H9 (cell line): ENCODE results near the gene ETF1. TPM values are rescaled to one million over a fixed set of nuclear protein-coding genes. Genes with fewer than 3 reads are reported as not detected.
A peak's percentile ranks its signal among the peaks of the same experiment; 100 is the strongest.

ENCODE experiments used
- DNase-seq: peaks from one replicate; pipeline ENCODE4 v3.0.0-alpha.2; 2017
- H2AFZ ChIP-seq: one replicate; pipeline ENCODE4 v1.6.1; 2013; ENCODE audit warnings: mild to moderate bottlenecking, low read length, control low read depth, moderate library complexity
- H2AK5ac ChIP-seq: 2 replicates; pipeline ENCODE4 v1.6.1; 2013; ENCODE audit warnings: low read length, control low read depth, mixed read lengths; ENCODE audit not compliant: insufficient read length
- H2BK120ac ChIP-seq: one replicate; pipeline ENCODE4 v1.6.1; 2013; ENCODE audit warnings: low read depth, mild to moderate bottlenecking, low read length, control low read depth, inconsistent platforms; ENCODE audit not compliant: poor library complexity, severe bottlenecking
- H2BK12ac ChIP-seq: 2 replicates; pipeline ENCODE4 v1.6.1; 2013; ENCODE audit warnings: low read length, control low read depth, mixed read lengths, low read depth; ENCODE audit not compliant: insufficient read length
- H2BK15ac ChIP-seq: 2 replicates; pipeline ENCODE4 v1.6.1; 2013; ENCODE audit warnings: low read depth, low read length, control low read depth
- H2BK20ac ChIP-seq: one replicate; pipeline ENCODE4 v1.6.1; 2013; ENCODE audit warnings: low read depth, mild to moderate bottlenecking, low read length, control low read depth, inconsistent platforms; ENCODE audit not compliant: poor library complexity, severe bottlenecking
- H2BK5ac ChIP-seq: 2 replicates; pipeline ENCODE4 v1.6.1; 2013; ENCODE audit warnings: low read length, control low read depth, mixed read lengths; ENCODE audit not compliant: insufficient read length
- H3K14ac ChIP-seq: 2 replicates; pipeline ENCODE4 v1.6.1; 2013; ENCODE audit warnings: low read length, control low read depth; ENCODE audit not compliant: insufficient read depth
- H3K18ac ChIP-seq: 2 replicates; pipeline ENCODE4 v1.6.1; 2013; ENCODE audit warnings: low read depth, mild to moderate bottlenecking, mixed read lengths, low read length, control low read depth; ENCODE audit not compliant: insufficient read length
- H3K23ac ChIP-seq: 2 replicates; pipeline ENCODE4 v1.6.1; 2013; ENCODE audit warnings: low read length, control low read depth, mixed read lengths, low read depth; ENCODE audit not compliant: insufficient read length
- H3K23me2 ChIP-seq: 2 replicates; pipeline ENCODE4 v1.6.1; 2013; ENCODE audit warnings: low read depth, mild to moderate bottlenecking, mixed read lengths, low read length, control low read depth; ENCODE audit not compliant: insufficient read length, poor library complexity, severe bottlenecking
- H3K27ac ChIP-seq: 2 replicates; pipeline ENCODE4 v1.5.1; 2013; ENCODE audit warnings: low read length, control low read depth, mixed read lengths, low read depth; ENCODE audit not compliant: insufficient read length
- H3K27me3 ChIP-seq: 2 replicates; pipeline ENCODE4 v1.6.1; 2013; ENCODE audit warnings: low read length, control low read depth, inconsistent platforms; ENCODE audit not compliant: insufficient read depth
- H3K4ac ChIP-seq: 2 replicates; pipeline ENCODE4 v1.6.1; 2013; ENCODE audit warnings: low read depth, mild to moderate bottlenecking, control low read depth, inconsistent platforms, low read length, moderate library complexity
- H3K4me1 ChIP-seq: 2 replicates; pipeline ENCODE4 v1.6.1; 2013; ENCODE audit warnings: low read length, control low read depth, inconsistent platforms; ENCODE audit not compliant: insufficient read depth
- H3K4me2 ChIP-seq: 2 replicates; pipeline ENCODE4 v1.6.1; 2013; ENCODE audit warnings: low read length, control low read depth, mixed read lengths; ENCODE audit not compliant: insufficient read length, insufficient read depth
- H3K56ac ChIP-seq: 2 replicates; pipeline ENCODE4 v1.6.1; 2013; ENCODE audit warnings: low read depth, mild to moderate bottlenecking, mixed read lengths, low read length, control low read depth; ENCODE audit not compliant: insufficient read length
- H3K79me1 ChIP-seq: 2 replicates; pipeline ENCODE4 v1.6.1; 2013; ENCODE audit warnings: low read depth, mild to moderate bottlenecking, moderate library complexity, low read length, control low read depth, inconsistent platforms; ENCODE audit not compliant: insufficient read depth, poor library complexity, severe bottlenecking
- H3K79me2 ChIP-seq: 2 replicates; pipeline ENCODE4 v1.6.1; 2013; ENCODE audit warnings: low read length, control low read depth, inconsistent platforms; ENCODE audit not compliant: insufficient read depth
- H3K9ac ChIP-seq: 2 replicates; pipeline ENCODE4 v1.6.1; 2013; ENCODE audit warnings: low read length, control low read depth, mixed read lengths; ENCODE audit not compliant: insufficient read length; ENCODE audit errors: extremely low read depth
- H3K9me3 ChIP-seq: one replicate; pipeline ENCODE4 v1.6.1; 2013; ENCODE audit warnings: low read depth, low read length, inconsistent platforms; ENCODE audit not compliant: control insufficient read depth
- H3T11ph ChIP-seq: one replicate; pipeline ENCODE4 v1.6.1; 2013; ENCODE audit warnings: mild to moderate bottlenecking, low read length, control low read depth, inconsistent platforms
- H4K20me1 ChIP-seq: one replicate; pipeline ENCODE4 v1.6.1; 2013; ENCODE audit not compliant: control insufficient read depth, insufficient read length, insufficient read depth
- H4K5ac ChIP-seq: 2 replicates; pipeline ENCODE4 v1.6.1; 2013; ENCODE audit warnings: low read depth, mild to moderate bottlenecking, mixed read lengths, low read length, control low read depth; ENCODE audit not compliant: insufficient read length
- H4K8ac ChIP-seq: replicated peaks from 2 replicates; pipeline ENCODE4 v1.6.1; 2013; ENCODE audit warnings: low read length, control low read depth, mixed read lengths, low read depth; ENCODE audit not compliant: insufficient read length
- H4K91ac ChIP-seq: 2 replicates; pipeline ENCODE4 v1.6.1; 2013; ENCODE audit warnings: low read depth, mild to moderate bottlenecking, moderate library complexity, mixed read lengths, low read length, control low read depth; ENCODE audit not compliant: insufficient read length
- H3K27ac Mint-ChIP-seq, 3 experiments: 2 replicates in 2 of 3; 3 replicates in 1 of 3; pipeline ENCODE4 v1.8.0; 2020 to 2021; ENCODE audit warnings: mixed read lengths in 3 of 3, mild to moderate bottlenecking in 1 of 3, moderate library complexity in 1 of 3
- H3K27me3 Mint-ChIP-seq: 2 replicates; pipeline ENCODE4 v1.8.0; 2021; ENCODE audit warnings: low read depth, mild to moderate bottlenecking, moderate library complexity, mixed read lengths
- H3K36me3 Mint-ChIP-seq, 3 experiments: 2 replicates in 2 of 3; 3 replicates in 1 of 3; pipeline ENCODE4 v1.8.0; 2020 to 2021; ENCODE audit warnings: low read depth in 3 of 3, mixed read lengths in 3 of 3; ENCODE audit not compliant: insufficient read depth in 1 of 3
- H3K4me1 Mint-ChIP-seq, 2 experiments: 2 replicates each; pipeline ENCODE4 v1.8.0; 2020; ENCODE audit warnings: mixed read lengths in 2 of 2
- H3K4me3 Mint-ChIP-seq, 2 experiments: 2 replicates in 1 of 2; 3 replicates in 1 of 2; pipeline ENCODE4 v1.8.0; 2020 to 2021; ENCODE audit warnings: mild to moderate bottlenecking in 2 of 2, mixed read lengths in 2 of 2, moderate library complexity in 1 of 2
- H3K9me3 Mint-ChIP-seq, 2 experiments: 2 replicates in 1 of 2; 3 replicates in 1 of 2; pipeline ENCODE4 v1.8.0; 2020; ENCODE audit warnings: mild to moderate bottlenecking in 2 of 2, mixed read lengths in 2 of 2, moderate library complexity in 1 of 2
- CTCF ChIP-seq: fragments of 200-600 bp; sonication (generic); conservative IDR thresholded peaks from 3 replicates; pipeline ENCODE4 v1.8.0; 2021; ENCODE audit warnings: antibody characterized with exemption, mild to moderate bottlenecking
- whole genome bisulfite sequencing: extraction: QIAGEN DNeasy Blood & Tissue Kit; methylation state at CpG from one replicate; pipeline ENCODE4 v1.1.7; 2013; ENCODE audit warnings: missing lambda C conversion rate, low lambda C conversion rate, mixed read lengths; ENCODE audit not compliant: insufficient read length; ENCODE audit errors: extremely low coverage; 5-methylcytosine and 5-hydroxymethylcytosine counted together
- total RNA-seq: library from RNA; stranded (reverse); gene quantifications from 2 replicates; pipeline ENCODE4 v1.2.1, GENCODE V29; 2021

The ETF1 gene
- total RNA-seq, 1 experiment from 2014 or later, result 175 TPM

DNA sequence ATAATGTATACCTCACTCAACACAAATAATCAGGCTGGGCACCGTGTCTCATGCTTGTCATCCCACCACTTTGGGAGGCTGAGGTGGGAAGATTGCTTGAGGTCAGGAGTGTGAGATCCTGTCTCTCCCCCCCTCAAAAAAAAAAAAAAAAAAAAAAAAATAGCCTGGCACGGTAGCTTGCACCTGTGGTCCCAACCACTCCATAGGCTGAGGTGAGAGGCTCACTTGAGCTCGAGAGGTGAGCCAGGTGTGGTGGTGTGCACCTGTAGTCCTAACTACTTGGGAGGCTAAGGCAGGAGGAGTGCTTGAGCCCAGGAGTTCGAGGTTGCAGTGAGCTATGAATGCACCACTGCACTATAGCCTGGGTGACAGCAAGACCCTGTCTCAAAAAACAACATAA is 9.6 kb upstream of the ETF1 start:
- H3K36me3 Mint-ChIP-seq, result peaks cover 21 to 61% (median 48%) of the 10 kb centered on the region in 3 experiments
- Histone ChIP-seq H3K79me1 (no peaks in the 10 kb centered on the region), H2AK5ac (no peak overlapping the region), H3K14ac (no peak overlapping the region), H3T11ph (no peak overlapping the region), H3K27ac (no peak overlapping the region), H3K4me1 (no peaks in the 10 kb centered on the region), H3K4ac (no peak overlapping the region), H3K23ac (no peak overlapping the region), H4K20me1 (no peaks in the 10 kb centered on the region), H4K5ac (no peak overlapping the region), H3K9ac (no peak overlapping the region), H3K23me2 (no peaks in the 10 kb centered on the region), H3K4me2 (no peak overlapping the region), H4K91ac (no peak overlapping the region), H3K79me2 (peaks cover 6% of the 10 kb centered on the region; the same call in 1 of the 2 replicates), H3K56ac (no peak overlapping the region), H2AFZ (no peak overlapping the region), H2BK5ac (no peak overlapping the region), H2BK120ac (no peak overlapping the region), H3K9me3 (no peaks in the 10 kb centered on the region), H2BK20ac (no peak overlapping the region), H2BK15ac (no peak overlapping the region), H3K18ac (no peak overlapping the region), H4K8ac (no peak overlapping the region), H2BK12ac (no peak overlapping the region), H3K27me3 (no peaks in the 10 kb centered on the region)
- peaks cover 2 to 3% of the 10 kb centered on the region in 2 experiments; a peak in 3 of 4 replicates for H3K4me1 Mint-ChIP-seq
- no peak for DNase-seq
- no peak overlapping the region for H3K4me3 Mint-ChIP-seq
- WGBS, result no CpG with 5 or more reads among the region's 4 CpGs
- H3K27ac Mint-ChIP-seq, result peak overlapping the region in 1 of 3 experiments; percentile 36; a peak in 1 of 7 replicates
- H3K27me3 Mint-ChIP-seq, result no peaks in the 10 kb centered on the region
- no peak for TF ChIP-seq CTCF
- no peaks in the 10 kb centered on the region for H3K9me3 Mint-ChIP-seq
